DMS153 (cell line): Measurements from ENCODE around the gene PHACTR2.
"Not testable (repeated sequence)": the region's sequence is repeated elsewhere in the genome, so short reads cannot be mapped to it uniquely, and the experiment has no call there.

Source experiments
- DNase-seq: peaks from one replicate; lab custom pipeline; 2025; lab: John Stamatoyannopoulos, UW

PHACTR2 gene

DNA sequence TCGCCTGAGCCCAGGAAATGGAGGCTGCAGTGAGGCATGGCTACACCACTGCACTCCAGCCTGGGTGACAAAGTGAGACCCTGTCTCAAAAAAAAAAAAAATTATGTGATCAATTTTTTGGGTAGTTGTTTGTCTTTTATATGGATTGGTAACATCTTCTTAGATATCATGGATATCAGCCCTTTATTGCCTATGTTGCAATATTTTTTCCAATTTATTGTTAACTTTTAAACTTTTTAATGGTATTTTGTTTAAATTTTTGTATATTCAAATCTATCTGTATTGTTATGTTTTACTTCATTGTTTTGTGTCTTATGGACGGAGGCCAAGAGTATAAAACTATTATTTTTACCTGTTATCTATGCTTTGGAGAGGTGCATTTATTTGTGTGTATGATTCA lies 133.0 kb downstream of the PHACTR2 start:
- DNase-seq = no peak

DNA sequence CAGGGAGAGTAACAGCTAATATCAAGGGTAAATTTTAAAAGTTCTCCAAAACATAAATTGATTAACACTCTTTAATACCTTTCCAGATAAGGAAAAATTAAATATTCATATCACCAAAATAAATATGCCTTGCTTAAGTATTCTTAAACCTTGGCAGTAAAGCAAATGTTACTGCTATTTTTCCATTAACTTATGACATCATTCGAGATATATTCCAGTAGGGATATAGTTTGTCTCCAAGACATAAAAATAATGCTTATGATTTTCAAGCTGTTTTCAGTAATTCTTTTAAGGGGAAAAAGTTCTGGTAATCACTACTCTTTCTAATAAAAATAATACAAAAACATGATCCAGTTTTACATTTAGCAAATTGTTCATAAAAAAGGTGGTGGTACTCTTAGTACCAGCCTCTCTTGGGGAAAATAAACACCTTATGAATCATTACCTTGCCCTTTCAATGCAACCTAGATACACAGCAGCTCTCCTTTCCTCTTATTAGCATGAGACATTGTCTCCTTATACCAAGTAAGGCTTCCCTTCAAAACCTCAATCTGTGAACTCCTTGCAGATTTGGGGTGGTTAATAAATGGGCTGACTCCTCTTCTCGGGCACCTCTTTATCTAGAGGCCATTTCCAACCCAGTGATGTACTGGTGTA lies 133.9 kb downstream of the PHACTR2 start:
- DNase-seq = no peak

DNA sequence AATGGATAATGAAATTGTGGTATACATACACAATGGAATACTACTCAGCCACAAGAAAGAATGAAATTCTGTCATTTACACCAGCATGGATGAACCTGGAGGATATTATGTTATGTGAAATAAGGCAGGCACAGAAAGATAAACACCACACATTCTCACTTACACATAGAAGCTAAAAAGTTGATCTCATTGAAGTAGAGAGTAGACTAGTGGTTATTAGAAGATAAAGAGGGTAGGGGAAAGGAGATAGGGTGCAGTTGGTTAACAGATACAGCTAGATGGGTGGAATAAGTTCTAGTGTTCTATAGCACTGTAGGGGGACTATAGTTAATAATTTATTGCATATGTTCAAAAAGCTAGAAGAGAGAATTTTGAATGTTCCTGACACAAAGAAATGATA lies 139.9 kb downstream of the PHACTR2 start:
- DNase-seq = no peak

DNA sequence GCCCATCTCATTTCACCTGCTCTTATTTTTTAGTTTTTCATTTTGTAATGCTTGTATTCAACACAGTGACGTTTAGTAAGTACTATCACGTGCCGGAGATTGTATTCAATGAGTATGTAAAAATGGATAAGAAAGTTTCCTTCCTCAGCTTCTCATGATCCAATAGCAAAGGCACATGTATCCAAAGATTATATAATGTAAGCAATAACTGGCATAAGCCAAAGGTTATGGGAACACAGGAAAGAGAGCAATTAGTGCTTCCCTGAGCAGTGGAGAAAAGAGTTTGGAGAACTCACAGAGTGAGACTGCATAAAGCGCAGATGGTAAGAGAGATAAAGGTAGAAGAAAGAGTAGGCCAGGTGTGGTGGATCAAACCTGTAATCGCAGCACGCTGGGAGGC lies 143.6 kb downstream of the PHACTR2 start:
- DNase-seq = no peak

DNA sequence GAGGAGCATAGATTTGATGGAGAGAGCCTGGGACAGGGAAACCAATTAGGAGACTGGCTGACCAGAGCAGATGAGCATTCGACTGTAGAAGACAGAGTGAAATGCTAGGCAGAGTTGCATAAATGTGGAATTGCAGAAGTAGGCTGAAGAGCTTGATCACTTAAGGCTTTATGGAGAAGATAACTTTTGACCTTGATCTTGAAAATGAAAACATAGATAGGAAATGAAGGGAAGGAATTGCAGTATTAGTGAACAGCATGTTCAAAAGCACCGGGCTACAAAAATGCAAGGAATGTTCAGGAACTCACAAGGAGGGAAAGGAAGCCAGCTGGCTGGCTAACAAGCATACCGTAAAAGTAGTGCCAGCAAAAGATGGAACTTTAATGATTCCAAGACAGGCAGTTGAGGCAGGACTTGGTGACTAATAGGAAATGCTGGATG lies 144.8 kb downstream of the PHACTR2 start:
- DNase-seq = no peak

DNA sequence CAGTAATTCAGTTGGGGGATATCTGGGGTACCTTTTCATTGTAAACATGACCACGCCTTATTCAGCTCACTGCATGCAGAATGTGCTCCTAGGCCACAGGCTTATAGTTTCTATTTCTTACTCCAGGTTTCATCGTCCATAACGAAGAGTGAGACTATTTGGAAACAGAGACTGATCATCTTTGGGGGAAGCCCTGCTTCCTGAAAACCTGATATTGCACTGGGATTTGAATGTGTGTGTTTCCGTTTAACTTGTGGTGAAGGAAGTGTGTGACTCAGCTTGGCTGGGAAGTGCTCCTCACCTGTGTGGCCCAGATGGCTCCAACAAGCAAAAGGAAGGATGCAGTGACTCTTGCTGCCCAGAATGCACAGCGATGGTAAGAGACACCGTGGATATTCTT lies 145.8 kb downstream of the PHACTR2 start:
- no peak for DNase-seq

DNA sequence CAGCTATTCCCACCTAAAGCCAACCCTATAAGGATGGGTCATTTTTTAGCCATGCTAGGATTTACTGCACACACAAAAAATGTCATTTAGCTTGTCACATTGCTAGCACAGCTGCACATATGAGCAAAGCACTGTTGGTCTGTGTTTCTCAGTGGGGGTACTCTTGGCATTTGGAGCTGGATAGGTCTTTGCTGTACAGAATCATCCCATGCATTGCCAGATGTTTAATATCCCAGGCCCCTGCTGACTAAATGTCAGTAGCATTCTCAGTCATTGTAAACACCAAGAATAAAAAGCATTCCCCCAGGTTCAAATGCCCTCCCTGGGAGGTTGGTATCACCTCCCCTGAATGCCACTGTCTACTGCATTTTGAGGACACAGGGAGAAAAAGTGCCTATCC lies 150.8 kb downstream of the PHACTR2 start:
- DNase-seq = no peak

DNA sequence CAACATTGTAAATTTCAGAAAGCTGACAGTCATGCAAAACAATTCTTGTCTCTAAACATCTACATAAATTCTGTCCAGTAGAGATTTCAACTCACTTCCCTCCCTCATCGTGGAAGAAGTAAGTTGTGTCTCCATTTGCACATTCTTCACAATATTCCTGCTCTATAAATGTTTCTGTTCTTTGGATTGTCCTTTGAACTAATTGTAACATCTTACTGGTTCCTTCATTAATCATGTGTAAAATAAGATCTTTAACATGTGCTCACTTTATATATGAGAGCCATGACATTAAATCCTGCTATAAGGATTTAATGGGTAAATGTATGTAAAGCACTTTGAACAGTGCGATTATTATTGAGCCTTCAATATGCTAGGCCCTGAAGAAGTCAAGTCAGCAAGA lies 158.4 kb downstream of the PHACTR2 start:
- no peak for DNase-seq

DNA sequence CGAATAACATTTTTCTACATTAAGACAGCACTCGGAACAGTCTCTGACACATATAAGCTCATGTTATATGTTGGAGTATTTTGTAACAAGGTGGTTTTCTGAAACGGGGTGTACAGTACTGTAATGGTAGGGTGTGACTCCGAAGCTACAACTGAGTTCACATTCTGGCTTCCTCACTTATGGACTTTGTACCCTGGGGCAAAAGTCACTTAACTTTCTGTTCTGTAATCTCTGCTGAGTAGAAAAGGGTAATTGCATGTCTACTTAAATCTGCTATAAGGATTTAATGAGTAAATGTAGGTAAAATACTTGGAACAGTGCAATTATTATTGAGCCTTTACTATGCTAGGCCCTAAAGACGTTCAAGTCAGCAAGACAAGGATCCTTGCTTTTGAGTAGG lies 160.6 kb downstream of the PHACTR2 start:
- no peak for DNase-seq

DNA sequence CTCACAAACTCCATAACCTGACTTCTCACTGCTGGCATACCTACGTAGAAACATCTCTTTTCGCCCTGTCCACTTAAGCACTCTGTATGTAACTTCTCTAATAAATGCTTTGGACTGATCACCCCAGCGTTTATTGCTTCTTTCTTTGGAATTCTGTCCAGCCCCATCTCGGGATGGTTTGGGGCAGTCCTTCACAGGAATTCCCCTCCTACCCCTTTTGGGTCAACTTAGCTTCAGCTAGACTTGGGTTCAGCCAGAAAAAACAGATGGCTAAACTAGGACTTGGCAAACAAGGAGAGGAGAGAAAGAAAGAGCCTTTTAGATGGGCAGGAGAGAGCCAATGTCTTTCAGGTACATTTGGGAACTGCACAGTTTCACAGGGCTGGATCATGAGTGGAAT lies 161.4 kb downstream of the PHACTR2 start:
- DNase-seq = no peak

DNA sequence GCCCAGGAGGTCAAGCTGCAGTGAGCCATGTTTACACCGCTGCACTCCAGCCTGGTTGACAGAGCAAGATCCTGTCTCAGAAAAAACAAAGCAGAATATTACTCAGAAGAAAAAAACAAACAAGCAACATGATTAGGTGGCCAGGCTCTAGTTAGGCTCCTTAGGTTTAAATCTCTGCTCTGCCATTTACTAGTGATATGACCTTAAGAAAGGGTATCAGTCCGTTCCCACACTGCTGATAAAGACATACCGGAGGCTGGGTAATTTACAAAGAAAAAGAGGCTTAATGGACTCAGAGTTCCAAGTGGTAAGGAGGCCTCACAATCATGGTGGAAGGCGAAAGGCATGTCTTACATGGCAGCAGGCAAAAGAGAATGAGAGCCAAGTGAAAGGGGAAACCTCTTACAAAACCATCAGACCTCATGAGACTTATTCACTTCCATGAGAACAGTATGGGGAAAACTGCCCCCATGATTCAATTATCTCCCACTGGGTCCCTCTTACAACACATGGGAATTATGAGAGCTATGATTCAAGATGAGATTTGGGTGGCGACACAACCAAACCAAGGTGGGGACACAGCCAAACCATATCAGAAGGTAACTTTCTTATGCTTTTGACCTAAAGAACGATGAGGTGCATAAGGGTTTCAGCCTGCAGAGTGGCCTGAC lies 163.0 kb downstream of the PHACTR2 start:
- no peak for DNase-seq

DNA sequence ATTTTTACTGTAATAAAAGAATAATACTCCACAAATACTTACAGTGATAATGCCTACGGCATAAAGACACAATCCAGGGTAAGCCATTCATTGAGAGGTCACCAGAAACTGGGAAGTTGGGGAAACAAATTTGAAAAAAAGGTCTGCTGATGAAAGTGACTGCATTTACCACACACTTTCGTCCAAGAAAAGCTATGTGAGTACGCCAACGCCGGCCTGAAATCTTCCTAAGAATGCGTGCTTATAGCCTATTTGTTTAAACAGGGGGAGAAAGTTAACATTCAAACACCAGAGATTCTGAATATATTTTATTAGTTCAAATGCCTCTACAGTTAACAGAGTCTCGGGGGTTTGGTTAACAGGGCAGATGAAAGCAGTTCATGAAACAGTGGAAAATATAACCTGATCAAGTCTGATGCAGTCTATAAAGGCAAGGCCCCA lies 164.7 kb downstream of the PHACTR2 start:
- DNase-seq = no peak

DNA sequence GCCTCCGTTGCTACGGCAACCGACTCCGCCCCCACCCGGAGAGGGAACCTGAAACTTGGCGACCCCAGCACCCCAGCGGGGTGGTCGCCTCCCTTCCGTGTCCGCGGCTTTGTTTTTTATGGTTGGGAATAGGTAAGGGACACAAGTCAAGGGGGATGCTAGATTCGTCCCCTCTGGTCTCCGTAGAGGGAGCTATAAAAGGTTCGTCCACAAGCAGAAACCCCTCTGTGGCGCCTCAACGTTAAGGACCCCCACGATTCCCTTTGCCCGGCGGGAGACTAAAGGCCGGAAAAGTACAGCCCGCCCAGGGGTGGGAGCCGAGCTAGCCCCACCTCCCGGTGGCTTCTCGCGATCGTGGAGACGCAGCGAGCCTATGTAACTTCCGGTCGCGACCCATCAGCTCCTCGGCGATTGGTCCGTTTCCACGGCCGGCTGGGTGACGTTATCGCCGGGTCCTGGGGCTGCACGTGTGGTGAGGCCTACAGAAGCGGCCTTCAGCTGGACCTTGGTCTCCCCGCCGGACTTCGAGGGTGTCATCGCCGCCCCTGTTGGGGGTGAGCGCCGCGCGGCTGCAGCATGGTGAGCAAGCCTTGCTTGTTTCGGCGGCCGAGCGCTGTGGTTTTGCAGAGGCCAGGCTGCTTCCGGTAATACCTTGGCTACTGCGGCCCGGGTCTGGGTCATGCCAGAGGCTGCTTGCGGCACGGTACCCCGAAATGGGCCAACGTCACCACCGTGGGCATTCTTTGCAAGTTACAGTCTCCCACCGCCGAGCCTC lies 165.3 kb downstream of the PHACTR2 start, which contains the start of gene LTV1:
LTV1 (plus strand) TSS at position 437 of the 775 bp plus-strand sequence; CDS start at position 577, 140 bp downstream.
- DNase-seq = peak; percentile 85

DNA sequence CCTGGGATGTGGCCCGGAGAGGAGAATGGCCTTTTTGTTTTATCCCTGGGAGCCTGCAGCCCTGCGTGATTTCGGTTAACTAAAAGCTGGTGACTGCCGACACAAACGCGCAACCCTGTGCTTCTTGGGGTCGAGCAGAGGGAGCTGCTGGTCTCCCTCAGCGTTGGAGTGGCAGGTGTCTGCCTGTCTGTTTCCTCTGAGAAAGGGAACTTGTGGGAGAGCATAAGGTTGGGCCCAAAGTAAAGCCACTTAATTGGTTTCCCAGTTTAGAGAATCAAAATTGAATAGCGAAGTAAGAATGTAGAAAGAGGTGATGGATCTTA lies 165.9 kb downstream of the PHACTR2 start:
- DNase-seq = no peak

DNA sequence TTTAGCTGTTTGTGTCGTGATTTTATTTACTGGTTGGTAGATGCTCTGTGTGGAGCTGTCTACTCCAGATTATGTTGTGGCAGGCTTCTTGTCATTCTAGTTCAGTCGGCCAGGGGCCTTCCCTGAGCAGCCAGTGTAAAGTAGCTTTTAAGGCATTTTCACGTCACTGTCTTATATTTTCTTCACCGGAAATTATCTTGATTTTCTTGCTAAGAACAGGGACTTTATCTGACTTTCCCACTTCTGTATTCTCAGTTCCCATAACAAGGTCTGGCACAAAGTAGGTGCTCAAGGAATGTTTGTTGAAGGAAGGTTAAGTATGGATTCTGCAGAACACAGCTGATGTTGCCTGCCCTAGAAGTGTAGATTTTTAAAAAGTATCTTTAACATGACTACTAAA lies 166.2 kb downstream of the PHACTR2 start:
- no peak for DNase-seq

DNA sequence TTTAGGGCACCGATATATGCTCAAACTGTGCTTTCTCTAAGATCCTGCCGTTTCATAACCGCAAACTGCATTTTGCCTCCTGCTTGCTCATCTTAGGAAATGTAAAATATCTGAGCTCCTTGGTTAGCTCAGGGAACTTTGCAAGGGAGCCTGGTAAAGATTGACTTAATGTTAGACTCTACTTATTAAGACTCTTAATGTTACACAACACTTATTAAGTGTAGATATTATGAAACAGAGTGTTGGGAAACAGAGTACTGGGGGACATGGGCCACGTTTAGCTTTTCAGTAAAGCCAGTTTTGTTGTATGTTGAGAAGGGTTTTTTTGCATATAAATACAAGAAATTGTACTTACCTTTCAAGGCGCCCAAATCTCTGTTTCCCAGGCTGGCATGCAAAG lies 167.3 kb downstream of the PHACTR2 start:
- no peak for DNase-seq

DNA sequence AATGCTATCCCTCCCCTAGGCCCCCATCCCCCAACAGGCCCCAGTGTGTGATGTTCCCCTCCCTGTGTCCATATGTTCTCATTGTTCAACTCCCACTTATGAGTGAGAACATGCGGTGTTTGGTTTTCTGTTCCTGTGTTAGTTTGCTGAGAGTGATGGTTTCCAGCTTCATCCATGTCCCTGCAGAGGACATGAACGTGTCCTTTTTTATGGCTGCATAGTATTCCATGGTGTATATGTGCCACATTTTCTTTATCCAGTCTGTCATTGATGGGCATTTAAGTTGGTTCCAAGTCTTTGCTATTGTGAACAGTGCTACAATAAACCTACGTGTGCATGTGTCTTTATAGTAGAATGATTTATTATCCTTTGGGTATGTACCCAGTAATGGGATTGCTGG lies 173.9 kb downstream of the PHACTR2 start:
- DNase-seq = not testable (repeated sequence)

DNA sequence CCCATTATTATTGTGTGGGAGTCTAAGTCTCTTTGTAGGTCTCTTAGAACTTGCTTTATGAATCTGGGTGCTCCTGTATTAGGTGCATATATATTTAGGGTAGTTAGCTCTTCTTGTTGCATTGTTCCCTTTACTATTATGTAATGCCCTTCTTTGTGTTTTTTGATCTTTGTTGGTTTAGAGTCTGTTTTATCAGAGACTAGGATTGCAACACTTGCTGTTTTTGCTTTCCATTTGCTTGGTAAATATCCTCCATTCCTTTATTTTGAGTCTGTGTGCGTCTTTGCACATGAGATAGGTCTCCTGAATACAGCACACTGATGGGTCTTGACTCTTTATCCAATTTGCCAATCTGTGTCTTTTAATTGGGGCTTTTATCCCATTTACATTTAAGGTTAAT lies 177.3 kb downstream of the PHACTR2 start:
- not testable (repeated sequence) for DNase-seq

DNA sequence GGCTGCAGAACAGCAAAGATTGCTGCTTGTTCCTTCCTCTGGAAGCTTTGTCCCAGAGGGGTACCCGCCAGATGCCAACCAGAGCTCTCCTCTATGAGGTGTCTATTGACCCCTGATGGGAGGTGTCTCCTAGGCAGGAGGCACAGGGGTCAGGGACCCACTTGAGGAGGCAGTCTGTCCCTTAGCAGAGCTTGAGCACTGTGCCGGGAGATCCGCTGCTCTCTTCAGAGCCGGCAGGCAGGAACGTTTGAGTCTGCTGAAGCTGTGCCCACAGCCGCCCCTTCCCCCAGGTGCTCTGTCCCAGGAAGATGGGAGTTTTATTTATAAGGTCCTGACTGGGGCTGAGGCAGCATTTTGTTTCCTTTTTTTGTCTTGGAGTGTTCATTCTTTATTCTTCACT lies 179.0 kb downstream of the PHACTR2 start:
- not testable (repeated sequence) for DNase-seq

DNA sequence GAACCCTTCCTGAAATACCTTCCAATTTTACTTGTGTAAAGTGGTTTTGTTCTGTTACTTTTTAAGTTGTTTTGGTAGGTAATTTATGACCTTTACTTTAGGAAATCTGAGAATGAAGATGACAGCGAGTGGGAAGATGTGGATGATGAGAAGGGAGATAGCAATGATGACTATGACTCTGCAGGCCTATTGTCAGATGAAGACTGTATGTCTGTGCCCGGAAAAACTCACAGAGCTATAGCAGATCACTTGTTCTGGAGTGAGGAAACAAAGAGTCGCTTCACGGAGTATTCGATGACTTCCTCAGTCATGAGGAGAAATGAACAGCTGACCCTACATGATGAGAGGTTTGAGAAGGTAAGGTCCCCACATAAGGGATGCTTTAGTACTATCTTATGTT lies 179.9 kb downstream of the PHACTR2 start:
- no peak for DNase-seq

DNA sequence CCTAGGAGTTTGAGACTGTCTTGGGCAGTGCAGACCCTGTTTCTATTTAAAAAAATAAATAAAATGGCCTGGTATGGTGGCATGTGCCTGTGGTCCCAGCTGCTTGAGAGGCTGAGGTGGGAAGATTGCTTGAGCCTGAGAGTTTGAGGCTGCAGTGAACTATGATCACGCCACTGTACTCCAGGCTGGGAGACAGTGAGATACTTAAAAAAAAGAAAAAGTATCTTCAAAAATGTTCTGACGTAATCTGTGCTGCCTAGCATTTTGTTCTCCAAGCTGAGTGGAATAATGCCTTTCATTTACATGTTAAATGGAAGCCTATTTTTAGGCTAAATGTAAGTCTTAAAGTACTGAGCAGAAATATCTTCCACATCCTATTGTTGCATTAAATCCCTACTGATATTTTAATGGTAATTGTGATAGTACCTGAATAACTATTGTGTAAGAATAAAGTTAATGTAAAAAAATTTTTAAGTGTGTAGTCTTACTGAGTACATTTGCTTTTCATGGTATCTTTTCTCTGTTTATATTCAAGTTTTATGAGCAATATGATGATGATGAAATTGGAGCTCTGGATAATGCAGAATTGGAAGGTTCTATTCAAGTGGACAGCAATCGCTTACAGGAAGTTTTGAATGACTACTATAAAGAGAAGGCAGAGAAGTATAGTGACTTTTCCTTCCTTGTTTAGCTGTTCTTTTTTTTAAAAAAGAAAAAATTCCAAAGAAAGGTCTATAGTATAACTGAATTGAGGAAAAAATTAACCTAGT lies 182.3 kb downstream of the PHACTR2 start:
- no peak for DNase-seq

DNA sequence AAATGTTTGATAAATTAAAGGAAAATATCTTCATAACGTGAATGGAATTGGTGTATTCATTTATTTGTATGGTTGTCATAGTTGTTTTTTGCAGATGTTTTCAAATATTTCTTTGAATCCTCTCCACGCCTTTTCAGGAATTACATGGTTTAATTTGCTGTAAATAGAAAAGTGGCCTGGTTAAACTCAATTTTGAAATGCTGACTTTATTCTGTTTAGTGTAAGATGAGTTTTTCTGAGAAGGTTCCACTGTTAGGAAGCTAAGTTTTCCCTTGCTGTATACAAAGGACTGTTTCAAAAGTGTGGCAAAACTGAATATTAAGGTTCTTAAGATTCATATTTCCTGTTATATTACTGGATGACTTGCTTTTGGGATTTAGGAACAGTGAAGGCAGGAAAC lies 186.0 kb downstream of the PHACTR2 start:
- no peak for DNase-seq
